Measurements from ENCODE around the gene GCH1.

GCH1 gene

GRCh38 chr14:54935958-54936357, 33.3 kb upstream of the GCH1 start:
- TF ChIP-seq CTCF (conservative IDR thresholded peaks at IDR 0.05; ENCODE audit: low read depth, low read length): no peak
- H3K4me3 ChIP-seq (ENCODE audit: low read length): no peak overlapping the region
- no peak for DNase-seq (ENCODE audit: low read depth)

- TF ChIP-seq CTCF (conservative IDR thresholded peaks at IDR 0.05; ENCODE audit: low read depth, low read length): no peak
- no peak overlapping the region for H3K4me3 ChIP-seq (ENCODE audit: low read length)
- DNase-seq (ENCODE audit: low read depth): no peak
Observed at GRCh38 chr14:54935100-54935499, 32.5 kb upstream of the GCH1 start.

GRCh38 chr14:54933006-54933405, 30.4 kb upstream of the GCH1 start:
- DNase-seq (ENCODE audit: low read depth): no peak
- TF ChIP-seq CTCF (conservative IDR thresholded peaks at IDR 0.05; ENCODE audit: low read depth, low read length): no peak
- H3K4me3 ChIP-seq (ENCODE audit: low read length): no peak overlapping the region

GRCh38 chr14:54931598-54932340, 29.1 kb upstream of the GCH1 start:
- no peak for TF ChIP-seq CTCF (conservative IDR thresholded peaks at IDR 0.05; ENCODE audit: low read depth, low read length)
- no peak for DNase-seq (ENCODE audit: low read depth)
- H3K4me3 ChIP-seq (ENCODE audit: low read length): no peak overlapping the region

- no peak overlapping the region for H3K4me3 ChIP-seq (ENCODE audit: low read length)
- TF ChIP-seq CTCF (conservative IDR thresholded peaks at IDR 0.05; ENCODE audit: low read depth, low read length): no peak
- no peak for DNase-seq (ENCODE audit: low read depth)
Observed at GRCh38 chr14:54931101-54931500, 28.5 kb upstream of the GCH1 start.

GRCh38 chr14:54929556-54929955, 26.9 kb upstream of the GCH1 start:
- no peak for DNase-seq (ENCODE audit: low read depth)
- no peak overlapping the region for H3K4me3 ChIP-seq (ENCODE audit: low read length)
- no peak for TF ChIP-seq CTCF (conservative IDR thresholded peaks at IDR 0.05; ENCODE audit: low read depth, low read length)

- no peak for TF ChIP-seq CTCF (conservative IDR thresholded peaks at IDR 0.05; ENCODE audit: low read depth, low read length)
- DNase-seq (ENCODE audit: low read depth): no peak
- no peak overlapping the region for H3K4me3 ChIP-seq (ENCODE audit: low read length)
Observed at GRCh38 chr14:54928216-54928615, 25.6 kb upstream of the GCH1 start.
